IMR-90 (cell line): Measurements from ENCODE around the gene IL12A. TPM values are rescaled to one million over a fixed set of nuclear protein-coding genes. Genes with fewer than 3 reads are reported as not detected.
A peak's percentile ranks its signal among the peaks of the same experiment; 100 is the strongest.

Source experiments
- ATAC-seq: fragments of 200-7000 bp; cut with Tn5 transposase; 2 replicates; pipeline ENCODE4 v1.9.1; 2020; ENCODE audit warnings: low read depth, mild to moderate bottlenecking, moderate library complexity
- BruUV-seq: library from RNA; stranded (reverse); fragments of 400-500 nt; replicated peaks from 2 replicates; lab custom pipeline; 2021; lab: Mats Ljungman, UMichigan
- CTCF ChIA-PET: fragments of 300-600 bp; formaldehyde crosslinking; extraction: SDS; loops from one replicate; lab custom pipeline; 2021; ENCODE audit warnings: antibody characterized with exemption; lab: Yijun Ruan, JAX
- POLR2A ChIA-PET: fragments of 300-600 bp; sonication (Branson Sonifier 250); formaldehyde crosslinking; loops from one replicate; lab custom pipeline; 2022; ENCODE audit warnings: antibody characterized with exemption; ENCODE audit not compliant: unreplicated experiment; lab: Charles Lee
- DNase-seq: peaks from one replicate; pipeline ENCODE4 v3.0.0; 2013
- H2AFZ ChIP-seq: replicated peaks from 2 replicates; pipeline ENCODE3; 2013; ENCODE audit warnings: low read length, mild to moderate bottlenecking; ENCODE audit not compliant: poor library complexity
- H2AK5ac ChIP-seq: 2 replicates; pipeline ENCODE4 v1.6.1; 2013; ENCODE audit warnings: low read depth, low read length, inconsistent platforms
- H2AK9ac ChIP-seq: replicated peaks from 2 replicates; pipeline ENCODE3; 2013; ENCODE audit warnings: mild to moderate bottlenecking, low read depth, low read length, moderate library complexity; ENCODE audit not compliant: poor library complexity
- H2BK120ac ChIP-seq: 2 replicates; pipeline ENCODE4 v1.6.1; 2013; ENCODE audit warnings: low read depth, low read length, inconsistent platforms
- H2BK15ac ChIP-seq: 3 replicates; pipeline ENCODE4 v1.6.1; 2013; ENCODE audit warnings: low read depth, low read length, inconsistent platforms
- H2BK20ac ChIP-seq: 2 replicates; pipeline ENCODE4 v1.6.1; 2013; ENCODE audit warnings: low read depth, mild to moderate bottlenecking, inconsistent platforms, low read length, moderate library complexity
- H2BK5ac ChIP-seq: 2 replicates; pipeline ENCODE4 v1.6.1; 2013; ENCODE audit warnings: mild to moderate bottlenecking, low read depth, low read length, inconsistent platforms; ENCODE audit not compliant: poor library complexity, severe bottlenecking
- H3K14ac ChIP-seq: replicated peaks from 2 replicates; pipeline ENCODE4 v1.6.1; 2013; ENCODE audit warnings: low read depth, low read length, inconsistent platforms
- H3K18ac ChIP-seq: 2 replicates; pipeline ENCODE4 v1.6.1; 2013; ENCODE audit warnings: low read depth, low read length, control low read depth
- H3K23ac ChIP-seq: 2 replicates; pipeline ENCODE4 v1.6.1; 2013; ENCODE audit warnings: low read depth, low read length, inconsistent platforms
- H3K27ac ChIP-seq: 2 replicates; pipeline ENCODE4 v1.5.1; 2013; ENCODE audit warnings: mild to moderate bottlenecking, control low read depth, low read length; ENCODE audit not compliant: insufficient read depth
- H3K27me3 ChIP-seq: 2 replicates; pipeline ENCODE4 v1.6.1; 2013; ENCODE audit warnings: low read length; ENCODE audit not compliant: control insufficient read depth, insufficient read depth
- H3K36me3 ChIP-seq: 2 replicates; pipeline ENCODE4 v1.6.1; 2013; ENCODE audit warnings: low read length, mixed read lengths; ENCODE audit not compliant: control insufficient read depth, insufficient read depth
- H3K4ac ChIP-seq: 2 replicates; pipeline ENCODE4 v1.6.1; 2013; ENCODE audit warnings: low read depth, low read length, inconsistent platforms
- H3K4me1 ChIP-seq: 2 replicates; pipeline ENCODE4 v1.6.1; 2013; ENCODE audit warnings: low read length, mixed read lengths; ENCODE audit not compliant: control insufficient read depth, insufficient read depth
- H3K4me2 ChIP-seq: 2 replicates; pipeline ENCODE4 v1.6.1; 2013; ENCODE audit warnings: low read depth, mild to moderate bottlenecking, control low read depth, low read length, moderate library complexity
- H3K4me3 ChIP-seq: 2 replicates; pipeline ENCODE4 v1.5.1; 2013; ENCODE audit warnings: low read depth, mild to moderate bottlenecking, control low read depth, low read length, moderate library complexity; ENCODE audit not compliant: insufficient read depth
- H3K56ac ChIP-seq: 2 replicates; pipeline ENCODE4 v1.6.1; 2013; ENCODE audit warnings: low read length, inconsistent platforms; ENCODE audit not compliant: insufficient read depth; ENCODE audit errors: extremely low read depth
- H3K79me1 ChIP-seq, 2 experiments: 2 replicates each; pipeline ENCODE4 v1.6.1; 2013; ENCODE audit warnings: low read length in 2 of 2, inconsistent platforms in 1 of 2, low read depth in 1 of 2
- H3K9ac ChIP-seq: 2 replicates; pipeline ENCODE4 v1.6.1; 2013; ENCODE audit warnings: low read depth, low read length, control low read depth
- H3K9me1 ChIP-seq: 2 replicates; pipeline ENCODE4 v1.6.1; 2013; ENCODE audit warnings: low read length, inconsistent platforms; ENCODE audit not compliant: insufficient read depth
- H3K9me3 ChIP-seq: 2 replicates; pipeline ENCODE4 v1.6.1; 2013; ENCODE audit warnings: low read length; ENCODE audit not compliant: control insufficient read depth, insufficient read depth
- H4K20me1 ChIP-seq: 2 replicates; pipeline ENCODE4 v1.6.1; 2013; ENCODE audit warnings: low read length, inconsistent platforms; ENCODE audit not compliant: insufficient read depth
- H4K5ac ChIP-seq: 2 replicates; pipeline ENCODE4 v1.6.1; 2013; ENCODE audit warnings: mild to moderate bottlenecking, low read depth, low read length, control low read depth
- H4K8ac ChIP-seq, 2 experiments: 2 replicates each; pipeline ENCODE4 v1.6.1; 2013; ENCODE audit warnings: low read depth in 2 of 2, low read length in 2 of 2, control low read depth in 1 of 2, inconsistent platforms in 1 of 2
- H4K91ac ChIP-seq: 2 replicates; pipeline ENCODE4 v1.6.1; 2013; ENCODE audit warnings: low read depth, low read length, inconsistent platforms; ENCODE audit not compliant: insufficient read depth
- BHLHE40 ChIP-seq: fragments of 150-350 bp; IDR thresholded peaks from 2 replicates; pipeline ENCODE4 v1.6.1; 2016; ENCODE audit warnings: mild to moderate bottlenecking, low read depth, low read length
- CHD1 ChIP-seq: IDR thresholded peaks from 2 replicates; pipeline ENCODE4 v1.6.1; 2012; ENCODE audit warnings: low read depth, low read length, improper control_type of control experiment
- CTCF ChIP-seq: conservative IDR thresholded peaks from 2 replicates; pipeline ENCODE4 v1.5.1; 2012; ENCODE audit warnings: mild to moderate bottlenecking, low read depth, low read length, improper control_type of control experiment
- ELK1 ChIP-seq: fragments of 150-350 bp; IDR thresholded peaks from 2 replicates; pipeline ENCODE4 v1.6.1; 2016; ENCODE audit warnings: low read depth, mild to moderate bottlenecking, low read length, moderate library complexity, borderline replicate concordance
- FOS ChIP-seq: fragments of 150-350 bp; IDR thresholded peaks from 2 replicates; pipeline ENCODE4 v1.6.1; 2016; ENCODE audit warnings: low read depth, low read length
- MAFK ChIP-seq: IDR thresholded peaks from 2 replicates; pipeline ENCODE4 v1.6.1; 2012; ENCODE audit warnings: low read depth, low read length, improper control_type of control experiment
- MXI1 ChIP-seq: IDR thresholded peaks from 2 replicates; pipeline ENCODE4 v1.6.1; 2012; ENCODE audit warnings: low read depth, mild to moderate bottlenecking, low read length, moderate library complexity, borderline replicate concordance
- POLR2A ChIP-seq: IDR thresholded peaks from 2 replicates; pipeline ENCODE4 v1.6.1; 2012; ENCODE audit warnings: mild to moderate bottlenecking, low read depth, low read length
- RAD21 ChIP-seq: IDR thresholded peaks from 2 replicates; pipeline ENCODE4 v1.6.1; 2012; ENCODE audit warnings: low read length, improper control_type of control experiment
- RFX5 ChIP-seq: IDR thresholded peaks from 2 replicates; pipeline ENCODE4 v1.8.0; 2012; ENCODE audit warnings: low read depth, mild to moderate bottlenecking, low read length, moderate library complexity
- SMC3 ChIP-seq: fragments of 150-350 bp; IDR thresholded peaks from 2 replicates; pipeline ENCODE4 v1.6.1; 2016; ENCODE audit warnings: low read depth, mild to moderate bottlenecking, antibody characterized with exemption, low read length, moderate library complexity
- USF2 ChIP-seq: fragments of 150-350 bp; IDR thresholded peaks from 2 replicates; pipeline ENCODE4 v1.6.1; 2017; ENCODE audit warnings: mild to moderate bottlenecking, antibody characterized with exemption, low read length, low read depth
- WGBS, 2 experiments: methylation state at CpG; one replicate each; pipeline versions ENCODE4 v1.1.5 to v1.1.7; 2013; ENCODE audit warnings: missing lambda C conversion rate in 2 of 2; ENCODE audit not compliant: insufficient read length in 1 of 2; ENCODE audit errors: extremely low coverage in 2 of 2; 5-methylcytosine and 5-hydroxymethylcytosine counted together
- dilution Hi-C: fragments of 300-500 bp; cut with HindIII; formaldehyde crosslinking; loops from one replicate; pipeline ENCODE4 v1.14.3; 2018; ENCODE audit warnings: low sequenced_read_pairs; ENCODE audit not compliant: unreplicated experiment
- in situ Hi-C: fragments of 300-500 bp; cut with MboI; formaldehyde crosslinking; loops from 3 replicates; pipeline ENCODE4 v1.14.3; 2019; ENCODE audit warnings: low sequenced_read_pairs, inconsistent platforms, mixed read lengths
- intact Hi-C: fragments of 100-400 bp; cut with micrococcal nuclease; formaldehyde crosslinking; loops from 2 replicates; pipeline ENCODE4 v1.10.0; 2022
- polyA plus RNA-seq, 3 experiments: library from polyadenylated mRNA; depleted of rRNA; stranded (reverse); fragments of >200 nt; gene quantifications; 2 replicates each; pipeline ENCODE4 v1.2.3, GENCODE V29; 2012; ENCODE audit warnings: low replicate concordance in 1 of 3
- total RNA-seq: library from RNA; depleted of rRNA; stranded (reverse); fragments of >200 nt; gene quantifications from 2 replicates; pipeline ENCODE4 v1.2.3, GENCODE V29; 2012

IL12A gene
- total and polyA plus RNA-seq, 2 of the 4 experiments (the other 2 are of a cell fraction), result 0.90 to 2.9 TPM

- Histone ChIP-seq H4K91ac (no peak overlapping the region; the same call in 1 of the 2 replicates), H3K56ac (no peak overlapping the region), H3K9me1 (0 out of 2 replicates have a peak, but pooled peaks cover 6% of the 10 kb centered on the region), H3K9ac (no peak overlapping the region), H3K23ac (no peak overlapping the region), H4K20me1 (no peaks in the 10 kb centered on the region), H3K18ac (peak overlapping the region; percentile 3; the same call in 1 of the 2 replicates), H3K4me3 (no peak overlapping the region), H3K4me1 (peaks cover 13% of the 10 kb centered on the region), H2BK120ac (no peak overlapping the region), H2AK9ac (no peak overlapping the region), H2AFZ (no peak overlapping the region), H4K5ac (no peak overlapping the region), H4K8ac (no peak overlapping the region), H2BK20ac (no peak overlapping the region), H2BK15ac (no peak overlapping the region), H2AK5ac (no peak overlapping the region), H2BK5ac (peak overlapping the region; percentile 23), H3K27ac (no peak overlapping the region), H3K4me2 (0 out of 2 replicates have a peak overlapping the region, but pooled peaks have one; percentile 18), H3K27me3 (no peaks in the 10 kb centered on the region), H3K9me3 (no peaks in the 10 kb centered on the region), H3K79me1 (no peaks in the 10 kb centered on the region; a peak in 1 of 4 replicates), H3K4ac (no peak overlapping the region), H3K36me3 (0 out of 2 replicates have a peak, but pooled peaks cover 2% of the 10 kb centered on the region), H3K14ac (0 out of 2 replicates have a peak overlapping the region, but pooled peaks have one; percentile 0)
- ATAC-seq (peak; percentile 12; the same call in 1 of the 2 replicates), DNase-seq (peak; percentile 54)
- POLR2A ChIA-PET, result no interaction called here
- dilution Hi-C loops (no loop called here), intact Hi-C loops (no loop called here), in situ Hi-C loops (no loop called here)
- no TSS peak for BruUV-seq
- CTCF ChIA-PET, result interaction anchor here (0.8 kb wide), 1 partner anchor 65 kb away, joined by 3 read pairs; no protein-coding TSS in a partner anchor
- no CpG with 5 or more reads among the region's 4 CpGs for WGBS, 2 experiments
- no peak for TF ChIP-seq RAD21
- TF ChIP-seq USF2, result no peak
- TF ChIP-seq MXI1, result no peak
- no peak for TF ChIP-seq ELK1
- TF ChIP-seq BHLHE40, result no peak
- TF ChIP-seq CTCF, result no peak
- no peak for TF ChIP-seq MAFK
- TF ChIP-seq SMC3, result no peak
- no peak for TF ChIP-seq POLR2A
- no peak for TF ChIP-seq CHD1
- TF ChIP-seq RFX5, result no peak
- no peak for TF ChIP-seq FOS
Observed at GRCh38 chr3:159994182-159994581, 5.5 kb downstream of the IL12A start.
